GM19023 (cell line): Measurements from ENCODE around the gene RER1.

Source experiments
- ATAC-seq: cut with Tn5 transposase; IDR thresholded peaks from one replicate; pipeline ENCODE4 v1.9.1; 2021; ENCODE audit warnings: mild to moderate bottlenecking, moderate library complexity; ENCODE audit not compliant: unreplicated experiment

Gene RER1

GRCh38 chr1:2375923-2376260 is 15.7 kb upstream of the RER1 start:
- no peak for ATAC-seq

- no peak for ATAC-seq
These were observed 15.3 kb upstream of the RER1 start for GRCh38 chr1:2376261-2376741.

- no peak for ATAC-seq
These were observed 14.5 kb upstream of the RER1 start for GRCh38 chr1:2376931-2377672.

GRCh38 chr1:2377751-2378440 is 13.7 kb upstream of the RER1 start:
- no peak for ATAC-seq

- no peak for ATAC-seq
These were observed 13.2 kb upstream of the RER1 start for GRCh38 chr1:2378441-2378851.

GRCh38 chr1:2378956-2379732 is 12.5 kb upstream of the RER1 start:
- ATAC-seq, result no peak

GRCh38 chr1:2379733-2380404 is 11.8 kb upstream of the RER1 start:
- no peak for ATAC-seq

- ATAC-seq, result no peak
These were observed 10.6 kb upstream of the RER1 start for GRCh38 chr1:2380816-2381591.

- ATAC-seq, result no peak
These were observed 9.7 kb upstream of the RER1 start for GRCh38 chr1:2381741-2382620.

GRCh38 chr1:2382621-2383361 is 8.8 kb upstream of the RER1 start:
- no peak for ATAC-seq

- ATAC-seq, result no peak
These were observed 8.1 kb upstream of the RER1 start for GRCh38 chr1:2383576-2383975.

GRCh38 chr1:2384130-2384860 is 7.3 kb upstream of the RER1 start:
- no peak for ATAC-seq

- no peak for ATAC-seq
These were observed 6.6 kb upstream of the RER1 start for GRCh38 chr1:2384941-2385481.

GRCh38 chr1:2385606-2386280 is 5.9 kb upstream of the RER1 start:
- no peak for ATAC-seq

- ATAC-seq, result no peak
These were observed 4.7 kb upstream of the RER1 start for GRCh38 chr1:2386636-2387611.
